IMR-90 (cell line): Measurements from ENCODE around the gene RMND5A. TPM values are rescaled to one million over a fixed set of nuclear protein-coding genes. Genes with fewer than 3 reads are reported as not detected.

Experiments
- ATAC-seq: fragments of 200-7000 bp; cut with Tn5 transposase; 2 replicates; pipeline ENCODE4 v1.9.1; 2020; ENCODE audit warnings: low read depth, mild to moderate bottlenecking, moderate library complexity
- BruUV-seq: library from RNA; stranded (reverse); fragments of 400-500 nt; replicated peaks from 2 replicates; lab custom pipeline; 2021; lab: Mats Ljungman, UMichigan
- CTCF ChIA-PET: fragments of 300-600 bp; formaldehyde crosslinking; extraction: SDS; loops from one replicate; lab custom pipeline; 2021; ENCODE audit warnings: antibody characterized with exemption; lab: Yijun Ruan, JAX
- POLR2A ChIA-PET: fragments of 300-600 bp; sonication (Branson Sonifier 250); formaldehyde crosslinking; loops from one replicate; lab custom pipeline; 2022; ENCODE audit warnings: antibody characterized with exemption; ENCODE audit not compliant: unreplicated experiment; lab: Charles Lee
- DNase-seq: peaks from one replicate; pipeline ENCODE4 v3.0.0; 2013
- H2AFZ ChIP-seq: replicated peaks from 2 replicates; pipeline ENCODE3; 2013; ENCODE audit warnings: low read length, mild to moderate bottlenecking; ENCODE audit not compliant: poor library complexity
- H2AK5ac ChIP-seq: 2 replicates; pipeline ENCODE4 v1.6.1; 2013; ENCODE audit warnings: low read depth, low read length, inconsistent platforms
- H2AK9ac ChIP-seq: replicated peaks from 2 replicates; pipeline ENCODE3; 2013; ENCODE audit warnings: mild to moderate bottlenecking, low read depth, low read length, moderate library complexity; ENCODE audit not compliant: poor library complexity
- H2BK120ac ChIP-seq: 2 replicates; pipeline ENCODE4 v1.6.1; 2013; ENCODE audit warnings: low read depth, low read length, inconsistent platforms
- H2BK15ac ChIP-seq: 3 replicates; pipeline ENCODE4 v1.6.1; 2013; ENCODE audit warnings: low read depth, low read length, inconsistent platforms
- H2BK20ac ChIP-seq: 2 replicates; pipeline ENCODE4 v1.6.1; 2013; ENCODE audit warnings: low read depth, mild to moderate bottlenecking, inconsistent platforms, low read length, moderate library complexity
- H2BK5ac ChIP-seq: 2 replicates; pipeline ENCODE4 v1.6.1; 2013; ENCODE audit warnings: mild to moderate bottlenecking, low read depth, low read length, inconsistent platforms; ENCODE audit not compliant: poor library complexity, severe bottlenecking
- H3K14ac ChIP-seq: replicated peaks from 2 replicates; pipeline ENCODE4 v1.6.1; 2013; ENCODE audit warnings: low read depth, low read length, inconsistent platforms
- H3K18ac ChIP-seq: 2 replicates; pipeline ENCODE4 v1.6.1; 2013; ENCODE audit warnings: low read depth, low read length, control low read depth
- H3K23ac ChIP-seq: 2 replicates; pipeline ENCODE4 v1.6.1; 2013; ENCODE audit warnings: low read depth, low read length, inconsistent platforms
- H3K27ac ChIP-seq: 2 replicates; pipeline ENCODE4 v1.5.1; 2013; ENCODE audit warnings: mild to moderate bottlenecking, control low read depth, low read length; ENCODE audit not compliant: insufficient read depth
- H3K27me3 ChIP-seq: 2 replicates; pipeline ENCODE4 v1.6.1; 2013; ENCODE audit warnings: low read length; ENCODE audit not compliant: control insufficient read depth, insufficient read depth
- H3K36me3 ChIP-seq: 2 replicates; pipeline ENCODE4 v1.6.1; 2013; ENCODE audit warnings: low read length, mixed read lengths; ENCODE audit not compliant: control insufficient read depth, insufficient read depth
- H3K4ac ChIP-seq: 2 replicates; pipeline ENCODE4 v1.6.1; 2013; ENCODE audit warnings: low read depth, low read length, inconsistent platforms
- H3K4me1 ChIP-seq: 2 replicates; pipeline ENCODE4 v1.6.1; 2013; ENCODE audit warnings: low read length, mixed read lengths; ENCODE audit not compliant: control insufficient read depth, insufficient read depth
- H3K4me2 ChIP-seq: 2 replicates; pipeline ENCODE4 v1.6.1; 2013; ENCODE audit warnings: low read depth, mild to moderate bottlenecking, control low read depth, low read length, moderate library complexity
- H3K4me3 ChIP-seq: 2 replicates; pipeline ENCODE4 v1.5.1; 2013; ENCODE audit warnings: low read depth, mild to moderate bottlenecking, control low read depth, low read length, moderate library complexity; ENCODE audit not compliant: insufficient read depth
- H3K56ac ChIP-seq: 2 replicates; pipeline ENCODE4 v1.6.1; 2013; ENCODE audit warnings: low read length, inconsistent platforms; ENCODE audit not compliant: insufficient read depth; ENCODE audit errors: extremely low read depth
- H3K79me1 ChIP-seq, 2 experiments: 2 replicates each; pipeline ENCODE4 v1.6.1; 2013; ENCODE audit warnings: low read length in 2 of 2, inconsistent platforms in 1 of 2, low read depth in 1 of 2
- H3K9ac ChIP-seq: 2 replicates; pipeline ENCODE4 v1.6.1; 2013; ENCODE audit warnings: low read depth, low read length, control low read depth
- H3K9me1 ChIP-seq: 2 replicates; pipeline ENCODE4 v1.6.1; 2013; ENCODE audit warnings: low read length, inconsistent platforms; ENCODE audit not compliant: insufficient read depth
- H3K9me3 ChIP-seq: 2 replicates; pipeline ENCODE4 v1.6.1; 2013; ENCODE audit warnings: low read length; ENCODE audit not compliant: control insufficient read depth, insufficient read depth
- H4K20me1 ChIP-seq: 2 replicates; pipeline ENCODE4 v1.6.1; 2013; ENCODE audit warnings: low read length, inconsistent platforms; ENCODE audit not compliant: insufficient read depth
- H4K5ac ChIP-seq: 2 replicates; pipeline ENCODE4 v1.6.1; 2013; ENCODE audit warnings: mild to moderate bottlenecking, low read depth, low read length, control low read depth
- H4K8ac ChIP-seq, 2 experiments: 2 replicates each; pipeline ENCODE4 v1.6.1; 2013; ENCODE audit warnings: low read depth in 2 of 2, low read length in 2 of 2, control low read depth in 1 of 2, inconsistent platforms in 1 of 2
- H4K91ac ChIP-seq: 2 replicates; pipeline ENCODE4 v1.6.1; 2013; ENCODE audit warnings: low read depth, low read length, inconsistent platforms; ENCODE audit not compliant: insufficient read depth
- BHLHE40 ChIP-seq: fragments of 150-350 bp; IDR thresholded peaks from 2 replicates; pipeline ENCODE4 v1.6.1; 2016; ENCODE audit warnings: mild to moderate bottlenecking, low read depth, low read length
- CEBPB ChIP-seq: IDR thresholded peaks from 2 replicates; pipeline ENCODE4 v1.6.1; 2012; ENCODE audit warnings: low read depth, low read length, improper control_type of control experiment
- CHD1 ChIP-seq: IDR thresholded peaks from 2 replicates; pipeline ENCODE4 v1.6.1; 2012; ENCODE audit warnings: low read depth, low read length, improper control_type of control experiment
- FOS ChIP-seq: fragments of 150-350 bp; IDR thresholded peaks from 2 replicates; pipeline ENCODE4 v1.6.1; 2016; ENCODE audit warnings: low read depth, low read length
- MAFK ChIP-seq: IDR thresholded peaks from 2 replicates; pipeline ENCODE4 v1.6.1; 2012; ENCODE audit warnings: low read depth, low read length, improper control_type of control experiment
- MAZ ChIP-seq: IDR thresholded peaks from 2 replicates; pipeline ENCODE4 v1.6.1; 2012; ENCODE audit warnings: low read depth, mild to moderate bottlenecking, low read length, improper control_type of control experiment, moderate library complexity, borderline replicate concordance
- MXI1 ChIP-seq: IDR thresholded peaks from 2 replicates; pipeline ENCODE4 v1.6.1; 2012; ENCODE audit warnings: low read depth, mild to moderate bottlenecking, low read length, moderate library complexity, borderline replicate concordance
- NFE2L2 ChIP-seq: fragments of 150-350 bp; IDR thresholded peaks from 2 replicates; pipeline ENCODE4 v1.6.1; 2016; ENCODE audit warnings: low read depth, mild to moderate bottlenecking, low read length
- POLR2A ChIP-seq: IDR thresholded peaks from 2 replicates; pipeline ENCODE4 v1.6.1; 2012; ENCODE audit warnings: mild to moderate bottlenecking, low read depth, low read length
- RAD21 ChIP-seq: IDR thresholded peaks from 2 replicates; pipeline ENCODE4 v1.6.1; 2012; ENCODE audit warnings: low read length, improper control_type of control experiment
- RCOR1 ChIP-seq: IDR thresholded peaks from 2 replicates; pipeline ENCODE4 v1.6.1; 2012; ENCODE audit warnings: mild to moderate bottlenecking, low read length, improper control_type of control experiment; ENCODE audit not compliant: insufficient replicate concordance
- RFX5 ChIP-seq: IDR thresholded peaks from 2 replicates; pipeline ENCODE4 v1.8.0; 2012; ENCODE audit warnings: low read depth, mild to moderate bottlenecking, low read length, moderate library complexity
- SMC3 ChIP-seq: fragments of 150-350 bp; IDR thresholded peaks from 2 replicates; pipeline ENCODE4 v1.6.1; 2016; ENCODE audit warnings: low read depth, mild to moderate bottlenecking, antibody characterized with exemption, low read length, moderate library complexity
- WGBS, 2 experiments: methylation state at CpG; one replicate each; pipeline versions ENCODE4 v1.1.5 to v1.1.7; 2013; ENCODE audit warnings: missing lambda C conversion rate in 2 of 2; ENCODE audit not compliant: insufficient read length in 1 of 2; ENCODE audit errors: extremely low coverage in 2 of 2; 5-methylcytosine and 5-hydroxymethylcytosine counted together
- dilution Hi-C: fragments of 300-500 bp; cut with HindIII; formaldehyde crosslinking; loops from one replicate; pipeline ENCODE4 v1.14.3; 2018; ENCODE audit warnings: low sequenced_read_pairs; ENCODE audit not compliant: unreplicated experiment
- in situ Hi-C: fragments of 300-500 bp; cut with MboI; formaldehyde crosslinking; loops from 3 replicates; pipeline ENCODE4 v1.14.3; 2019; ENCODE audit warnings: low sequenced_read_pairs, inconsistent platforms, mixed read lengths
- intact Hi-C: fragments of 100-400 bp; cut with micrococcal nuclease; formaldehyde crosslinking; loops from 2 replicates; pipeline ENCODE4 v1.10.0; 2022
- polyA plus RNA-seq, 3 experiments: library from polyadenylated mRNA; depleted of rRNA; stranded (reverse); fragments of >200 nt; gene quantifications; 2 replicates each; pipeline ENCODE4 v1.2.3, GENCODE V29; 2012; ENCODE audit warnings: low replicate concordance in 1 of 3
- total RNA-seq: library from RNA; depleted of rRNA; stranded (reverse); fragments of >200 nt; gene quantifications from 2 replicates; pipeline ENCODE4 v1.2.3, GENCODE V29; 2012
- TF ChIP-seq, protein P1 (sequence below): fragments of 150-350 bp; IDR thresholded peaks from 2 replicates; pipeline ENCODE4 v1.6.1; 2016; ENCODE audit warnings: low read depth, mild to moderate bottlenecking, low read length, moderate library complexity, borderline replicate concordance
- TF ChIP-seq, protein P2 (sequence below): conservative IDR thresholded peaks from 2 replicates; pipeline ENCODE4 v1.5.1; 2012; ENCODE audit warnings: mild to moderate bottlenecking, low read depth, low read length, improper control_type of control experiment
- TF ChIP-seq, protein P3 (sequence below): fragments of 150-350 bp; IDR thresholded peaks from 2 replicates; pipeline ENCODE4 v1.6.1; 2017; ENCODE audit warnings: mild to moderate bottlenecking, antibody characterized with exemption, low read length, low read depth

RMND5A gene
- total and polyA plus RNA-seq, 2 of the 4 experiments (the other 2 are of a cell fraction), result 5.1 to 16.0 TPM

DNA sequence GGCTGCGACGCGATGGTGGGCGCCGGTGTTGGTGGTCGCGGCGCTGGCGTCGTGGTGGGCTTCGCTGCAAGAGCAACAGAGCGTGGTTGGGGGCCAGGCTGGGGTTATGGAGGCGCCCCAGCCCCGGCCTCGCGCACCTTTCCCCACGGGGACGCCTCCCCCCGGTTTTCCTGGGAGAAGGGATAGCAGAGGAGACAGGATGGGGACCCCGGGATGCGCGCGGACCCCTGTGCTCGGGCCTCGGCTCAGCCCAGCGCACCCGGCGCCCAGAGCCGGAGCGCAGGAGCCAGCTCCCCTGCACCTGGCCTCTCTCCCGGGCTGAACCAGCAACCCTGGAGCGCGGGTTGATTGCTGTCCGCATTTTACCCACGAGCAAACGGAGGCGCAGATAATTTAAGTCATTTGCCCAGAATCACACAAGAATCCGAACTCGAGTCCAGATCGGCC is 69.6 kb downstream of the RMND5A start:
- Histone ChIP-seq H4K20me1 (no peaks in the 10 kb centered on the region), H2BK5ac (no peak overlapping the region), H3K9ac (no peak overlapping the region), H3K36me3 (no peaks in the 10 kb centered on the region), H2AK5ac (no peak overlapping the region), H3K23ac (no peak overlapping the region), H3K14ac (no peak overlapping the region), H3K4me2 (no peak overlapping the region), H2BK20ac (no peak overlapping the region), H3K56ac (no peak overlapping the region), H3K4me3 (no peak overlapping the region), H3K9me1 (no peaks in the 10 kb centered on the region; the same call in 1 of the 2 replicates), H3K4ac (no peak overlapping the region), H2BK120ac (no peak overlapping the region), H4K8ac (no peak overlapping the region), H3K4me1 (0 out of 2 replicates have a peak, but pooled peaks cover 2% of the 10 kb centered on the region), H3K27me3 (peaks cover 78% of the 10 kb centered on the region), H2AK9ac (no peak overlapping the region), H3K79me1 (no peaks in the 10 kb centered on the region), H4K91ac (no peak overlapping the region), H2AFZ (no peak overlapping the region), H2BK15ac (no peak overlapping the region), H3K9me3 (peaks cover 9% of the 10 kb centered on the region; the same call in 1 of the 2 replicates), H4K5ac (no peak overlapping the region), H3K18ac (no peak overlapping the region), H3K27ac (no peak overlapping the region)
- intact Hi-C loops, result no loop called here
- ChIA-PET CTCF (no interaction called here), POLR2A (no interaction called here)
- DNase-seq, result no peak
- in situ Hi-C loops, result no loop called here
- ATAC-seq, result no peak
- 4% methylated on average over 11 of the region's 40 CpGs; no CpG with 5 or more reads in 1 of the 2 experiments for WGBS, 2 experiments
- TF ChIP-seq, protein P1, sequence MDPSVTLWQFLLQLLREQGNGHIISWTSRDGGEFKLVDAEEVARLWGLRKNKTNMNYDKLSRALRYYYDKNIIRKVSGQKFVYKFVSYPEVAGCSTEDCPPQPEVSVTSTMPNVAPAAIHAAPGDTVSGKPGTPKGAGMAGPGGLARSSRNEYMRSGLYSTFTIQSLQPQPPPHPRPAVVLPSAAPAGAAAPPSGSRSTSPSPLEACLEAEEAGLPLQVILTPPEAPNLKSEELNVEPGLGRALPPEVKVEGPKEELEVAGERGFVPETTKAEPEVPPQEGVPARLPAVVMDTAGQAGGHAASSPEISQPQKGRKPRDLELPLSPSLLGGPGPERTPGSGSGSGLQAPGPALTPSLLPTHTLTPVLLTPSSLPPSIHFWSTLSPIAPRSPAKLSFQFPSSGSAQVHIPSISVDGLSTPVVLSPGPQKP, result no peak
- TF ChIP-seq NFE2L2 (no peak), MAFK (no peak), RFX5 (no peak), POLR2A (no peak), MXI1 (no peak), CHD1 (no peak), RCOR1 (no peak), MAZ (no peak), RAD21 (no peak), CEBPB (no peak), BHLHE40 (no peak), FOS (no peak), SMC3 (no peak)
- TF ChIP-seq, protein P2, sequence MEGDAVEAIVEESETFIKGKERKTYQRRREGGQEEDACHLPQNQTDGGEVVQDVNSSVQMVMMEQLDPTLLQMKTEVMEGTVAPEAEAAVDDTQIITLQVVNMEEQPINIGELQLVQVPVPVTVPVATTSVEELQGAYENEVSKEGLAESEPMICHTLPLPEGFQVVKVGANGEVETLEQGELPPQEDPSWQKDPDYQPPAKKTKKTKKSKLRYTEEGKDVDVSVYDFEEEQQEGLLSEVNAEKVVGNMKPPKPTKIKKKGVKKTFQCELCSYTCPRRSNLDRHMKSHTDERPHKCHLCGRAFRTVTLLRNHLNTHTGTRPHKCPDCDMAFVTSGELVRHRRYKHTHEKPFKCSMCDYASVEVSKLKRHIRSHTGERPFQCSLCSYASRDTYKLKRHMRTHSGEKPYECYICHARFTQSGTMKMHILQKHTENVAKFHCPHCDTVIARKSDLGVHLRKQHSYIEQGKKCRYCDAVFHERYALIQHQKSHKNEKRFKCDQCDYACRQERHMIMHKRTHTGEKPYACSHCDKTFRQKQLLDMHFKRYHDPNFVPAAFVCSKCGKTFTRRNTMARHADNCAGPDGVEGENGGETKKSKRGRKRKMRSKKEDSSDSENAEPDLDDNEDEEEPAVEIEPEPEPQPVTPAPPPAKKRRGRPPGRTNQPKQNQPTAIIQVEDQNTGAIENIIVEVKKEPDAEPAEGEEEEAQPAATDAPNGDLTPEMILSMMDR, result no peak
- TF ChIP-seq, protein P3, sequence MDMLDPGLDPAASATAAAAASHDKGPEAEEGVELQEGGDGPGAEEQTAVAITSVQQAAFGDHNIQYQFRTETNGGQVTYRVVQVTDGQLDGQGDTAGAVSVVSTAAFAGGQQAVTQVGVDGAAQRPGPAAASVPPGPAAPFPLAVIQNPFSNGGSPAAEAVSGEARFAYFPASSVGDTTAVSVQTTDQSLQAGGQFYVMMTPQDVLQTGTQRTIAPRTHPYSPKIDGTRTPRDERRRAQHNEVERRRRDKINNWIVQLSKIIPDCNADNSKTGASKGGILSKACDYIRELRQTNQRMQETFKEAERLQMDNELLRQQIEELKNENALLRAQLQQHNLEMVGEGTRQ, result no peak
- dilution Hi-C loops, result no loop called here
- BruUV-seq, result no TSS peak
